ENCODE data around the gene SYT6. TPM values are rescaled to one million over a fixed set of nuclear protein-coding genes. Genes with fewer than 3 reads are reported as not detected.

SYT6 gene
- total RNA-seq = not detected in 2 replicates

- intact Hi-C loops (cut with micrococcal nuclease) = no loop called here
- DNase-seq = no peak
- Mint-ChIP-seq H3K4me1 (peaks cover 2% of the 10 kb centered on the region), H3K27me3 (peaks cover 70% of the 10 kb centered on the region), H3K4me3 (no peak within 1 kb of the TSS), H3K9me3 (no peaks in the 10 kb centered on the region), H3K27ac (no peak within 1 kb of the TSS), H3K36me3 (ENCODE audit: low read depth) (no peaks in the 10 kb centered on the region)
These were observed at the start of gene SYT6 for GRCh38 chr1:114153261-114154145. Gene SYT6 (minus strand): TSS chr1:114153869. CDS start chr1:114153772, 97 bp downstream.

- H3K36me3 Mint-ChIP-seq (ENCODE audit: low read depth) = no peaks in the 10 kb centered on the region
- DNase-seq = no peak
- H3K27me3 Mint-ChIP-seq = peaks cover 25% of the 10 kb centered on the region
- no peak overlapping the region for H3K27ac Mint-ChIP-seq
- intact Hi-C loops (cut with micrococcal nuclease) = no loop called here
- H3K9me3 Mint-ChIP-seq = no peaks in the 10 kb centered on the region
- no peak overlapping the region for H3K4me3 Mint-ChIP-seq
- no peaks in the 10 kb centered on the region for H3K4me1 Mint-ChIP-seq
These were observed 47.8 kb upstream of the SYT6 start for GRCh38 chr1:114201486-114201885.

GRCh38 chr1:114199017-114199594 lies 45.4 kb upstream of the SYT6 start:
- Mint-ChIP-seq H3K27me3 (peaks cover 29% of the 10 kb centered on the region), H3K9me3 (no peaks in the 10 kb centered on the region), H3K36me3 (ENCODE audit: low read depth) (no peaks in the 10 kb centered on the region), H3K4me3 (no peak overlapping the region), H3K27ac (no peak overlapping the region), H3K4me1 (no peaks in the 10 kb centered on the region)
- intact Hi-C loops (cut with micrococcal nuclease) = no loop called here
- no peak for DNase-seq

- H3K4me3 Mint-ChIP-seq = no peak overlapping the region
- intact Hi-C loops (cut with micrococcal nuclease) = no loop called here
- H3K27ac Mint-ChIP-seq = no peak overlapping the region
- DNase-seq = no peak
- peaks cover 25% of the 10 kb centered on the region for H3K27me3 Mint-ChIP-seq
- no peaks in the 10 kb centered on the region for H3K4me1 Mint-ChIP-seq
- H3K36me3 Mint-ChIP-seq (ENCODE audit: low read depth) = no peaks in the 10 kb centered on the region
- H3K9me3 Mint-ChIP-seq = no peaks in the 10 kb centered on the region
These were observed 43.6 kb upstream of the SYT6 start for GRCh38 chr1:114196992-114197907.

- no peak overlapping the region for H3K27ac Mint-ChIP-seq
- intact Hi-C loops (cut with micrococcal nuclease) = no loop called here
- DNase-seq = no peak
- H3K36me3 Mint-ChIP-seq (ENCODE audit: low read depth) = no peaks in the 10 kb centered on the region
- H3K9me3 Mint-ChIP-seq = no peaks in the 10 kb centered on the region
- no peak overlapping the region for H3K4me3 Mint-ChIP-seq
- H3K4me1 Mint-ChIP-seq = no peaks in the 10 kb centered on the region
- peaks cover 23% of the 10 kb centered on the region for H3K27me3 Mint-ChIP-seq
These were observed 42.1 kb upstream of the SYT6 start for GRCh38 chr1:114195819-114196218.

GRCh38 chr1:114192328-114192727 lies 38.7 kb upstream of the SYT6 start:
- intact Hi-C loops (cut with micrococcal nuclease) = no loop called here
- Mint-ChIP-seq H3K27me3 (peaks cover 14% of the 10 kb centered on the region), H3K27ac (no peak overlapping the region), H3K36me3 (ENCODE audit: low read depth) (no peaks in the 10 kb centered on the region), H3K4me3 (no peak overlapping the region), H3K4me1 (no peaks in the 10 kb centered on the region), H3K9me3 (no peaks in the 10 kb centered on the region)
- DNase-seq = no peak

DNA sequence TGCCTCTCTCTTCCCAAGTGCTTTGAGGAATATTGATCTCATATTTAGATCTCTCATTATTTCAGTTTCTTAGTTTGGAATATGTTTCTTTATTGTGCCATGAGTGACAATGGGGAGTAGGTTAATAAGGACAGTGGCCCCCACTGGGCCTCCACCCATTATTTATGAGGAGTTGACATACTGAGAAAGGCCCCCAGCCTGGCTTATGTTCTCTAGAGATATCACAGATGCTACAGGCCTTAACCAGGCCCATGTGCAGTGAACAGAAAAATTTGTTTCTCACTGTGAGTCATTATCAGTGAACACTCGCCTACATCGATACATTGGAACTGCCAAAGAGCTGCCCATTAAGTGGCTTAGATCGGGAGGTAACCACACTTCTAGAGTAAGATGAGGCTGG lies 35.7 kb upstream of the SYT6 start:
- no peaks in the 10 kb centered on the region for H3K9me3 Mint-ChIP-seq

GRCh38 chr1:114181356-114181755 lies 27.7 kb upstream of the SYT6 start:
- Mint-ChIP-seq H3K4me1 (no peaks in the 10 kb centered on the region), H3K27ac (no peak overlapping the region), H3K9me3 (no peaks in the 10 kb centered on the region), H3K4me3 (no peak overlapping the region), H3K27me3 (peaks cover 9% of the 10 kb centered on the region), H3K36me3 (ENCODE audit: low read depth) (no peaks in the 10 kb centered on the region)
- no peak for DNase-seq
- intact Hi-C loops (cut with micrococcal nuclease) = no loop called here

More for the DNA sequence above, 35.7 kb upstream of the SYT6 start:
- DNase-seq = no peak
- no peaks in the 10 kb centered on the region for H3K4me1 Mint-ChIP-seq
- H3K4me3 Mint-ChIP-seq = no peak overlapping the region
- no peaks in the 10 kb centered on the region for H3K36me3 Mint-ChIP-seq (ENCODE audit: low read depth)
- intact Hi-C loops (cut with micrococcal nuclease) = no loop called here
- no peak overlapping the region for H3K27ac Mint-ChIP-seq
- peaks cover 4% of the 10 kb centered on the region for H3K27me3 Mint-ChIP-seq

GRCh38 chr1:114180742-114181141 lies 27.1 kb upstream of the SYT6 start:
- H3K9me3 Mint-ChIP-seq = no peaks in the 10 kb centered on the region
- intact Hi-C loops (cut with micrococcal nuclease) = no loop called here
- H3K4me3 Mint-ChIP-seq = no peak overlapping the region

DNA sequence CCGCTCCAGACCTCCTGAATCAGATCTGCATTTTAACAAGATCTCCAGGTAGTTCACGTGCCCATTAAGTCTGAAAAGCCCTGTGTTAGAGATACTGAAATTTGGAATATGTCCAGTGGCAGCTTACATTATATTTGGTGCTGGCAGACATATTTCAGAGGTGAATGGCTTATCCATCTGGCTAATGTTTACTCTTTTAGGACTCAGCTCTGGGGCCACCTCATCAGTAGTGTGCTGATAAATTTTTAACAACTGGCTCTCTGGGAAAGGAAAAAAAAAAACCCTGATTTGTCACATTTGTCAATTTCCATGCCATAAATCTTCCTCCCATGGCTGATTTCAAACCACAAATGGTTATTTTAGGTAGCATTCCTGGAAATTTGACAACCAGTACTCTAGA lies 25.3 kb upstream of the SYT6 start:
- Mint-ChIP-seq H3K27ac (no peak overlapping the region), H3K27me3 (peaks cover 7% of the 10 kb centered on the region)

More at GRCh38 chr1:114180742-114181141, 27.1 kb upstream of the SYT6 start:
- no peak for DNase-seq
- Mint-ChIP-seq H3K27ac (no peak overlapping the region), H3K36me3 (ENCODE audit: low read depth) (no peaks in the 10 kb centered on the region), H3K4me1 (no peaks in the 10 kb centered on the region), H3K27me3 (peaks cover 9% of the 10 kb centered on the region)

GRCh38 chr1:114177282-114177681 lies 23.6 kb upstream of the SYT6 start:
- intact Hi-C loops (cut with micrococcal nuclease) = no loop called here
- Mint-ChIP-seq H3K4me3 (no peak overlapping the region), H3K27me3 (peaks cover 7% of the 10 kb centered on the region), H3K27ac (no peak overlapping the region), H3K9me3 (no peaks in the 10 kb centered on the region), H3K36me3 (ENCODE audit: low read depth) (no peaks in the 10 kb centered on the region), H3K4me1 (no peaks in the 10 kb centered on the region)
- no peak for DNase-seq

More for the DNA sequence above, 25.3 kb upstream of the SYT6 start:
- Mint-ChIP-seq H3K4me3 (no peak overlapping the region), H3K4me1 (no peaks in the 10 kb centered on the region), H3K9me3 (no peaks in the 10 kb centered on the region), H3K36me3 (ENCODE audit: low read depth) (no peaks in the 10 kb centered on the region)
- intact Hi-C loops (cut with micrococcal nuclease) = no loop called here
- no peak for DNase-seq

GRCh38 chr1:114176366-114176765 lies 22.7 kb upstream of the SYT6 start:
- Mint-ChIP-seq H3K27me3 (peaks cover 7% of the 10 kb centered on the region), H3K36me3 (ENCODE audit: low read depth) (no peaks in the 10 kb centered on the region), H3K4me1 (no peaks in the 10 kb centered on the region), H3K9me3 (no peaks in the 10 kb centered on the region), H3K27ac (no peak overlapping the region), H3K4me3 (no peak overlapping the region)
- intact Hi-C loops (cut with micrococcal nuclease) = no loop called here
- no peak for DNase-seq

- no peak for DNase-seq
- H3K36me3 Mint-ChIP-seq (ENCODE audit: low read depth) = no peaks in the 10 kb centered on the region
- intact Hi-C loops (cut with micrococcal nuclease) = no loop called here
- no peak overlapping the region for H3K4me3 Mint-ChIP-seq
- peaks cover 6% of the 10 kb centered on the region for H3K27me3 Mint-ChIP-seq
- H3K4me1 Mint-ChIP-seq = no peaks in the 10 kb centered on the region
- no peaks in the 10 kb centered on the region for H3K9me3 Mint-ChIP-seq
- no peak overlapping the region for H3K27ac Mint-ChIP-seq
These were observed 20.0 kb upstream of the SYT6 start for GRCh38 chr1:114173680-114174079.

- no peak for DNase-seq
- H3K4me1 Mint-ChIP-seq = no peaks in the 10 kb centered on the region
- no peak overlapping the region for H3K27ac Mint-ChIP-seq
- no peaks in the 10 kb centered on the region for H3K27me3 Mint-ChIP-seq
- no peak overlapping the region for H3K4me3 Mint-ChIP-seq
- intact Hi-C loops (cut with micrococcal nuclease) = no loop called here
- H3K9me3 Mint-ChIP-seq = no peaks in the 10 kb centered on the region
- H3K36me3 Mint-ChIP-seq (ENCODE audit: low read depth) = no peaks in the 10 kb centered on the region
These were observed 15.8 kb upstream of the SYT6 start for GRCh38 chr1:114169509-114169908.
